HepG2 (cell line): ENCODE measurements around the gene MBOAT7. TPM values are rescaled to one million over a fixed set of nuclear protein-coding genes. Genes with fewer than 3 reads are reported as not detected.

Experiments
- ELF1 ChIP-seq: sonication (generic); formaldehyde crosslinking; IDR thresholded peaks from 2 replicates; pipeline ENCODE4 v1.4.0; 2020; ENCODE audit warnings: missing genetic modification reagents
- GATAD1 ChIP-seq: IDR thresholded peaks from 2 replicates; pipeline ENCODE4 v1.6.1; 2016; ENCODE audit warnings: missing genetic modification reagents, missing compliant biosample characterization
- IKZF1 ChIP-seq: fragments of 450-650 bp; IDR thresholded peaks from 2 replicates; pipeline ENCODE4 v1.7.1; 2016
- MZF1 ChIP-seq: sonication (generic); formaldehyde crosslinking; IDR thresholded peaks from 2 replicates; pipeline ENCODE4 v1.8.1; 2023; ENCODE audit warnings: mild to moderate bottlenecking, missing genetic modification reagents, borderline replicate concordance
- PPARG ChIP-seq: conservative IDR thresholded peaks from 2 replicates; pipeline ENCODE4 v1.6.1; 2016; ENCODE audit warnings: missing biosample characterization, missing genetic modification reagents
- RFX5 ChIP-seq: IDR thresholded peaks from 2 replicates; pipeline ENCODE4 v1.6.1; 2011; ENCODE audit warnings: low read depth, low read length, improper control_type of control experiment
- SIX4 ChIP-seq: sonication (generic); formaldehyde crosslinking; IDR thresholded peaks from 2 replicates; pipeline ENCODE4 v1.4.0; 2020; ENCODE audit warnings: missing genetic modification reagents
- SMARCC2 ChIP-seq: fragments of 450-650 bp; IDR thresholded peaks from 2 replicates; pipeline ENCODE4 v1.6.1; 2017; ENCODE audit warnings: antibody characterized with exemption, mild to moderate bottlenecking
- SP1 ChIP-seq, 2 experiments: fragments of 450-650 bp in 1 of 2; sonication (generic) in 1 of 2; formaldehyde crosslinking in 1 of 2; IDR thresholded peaks; 2 replicates each; pipeline versions ENCODE4 v1.4.0 to v1.6.1; 2016 to 2020; ENCODE audit warnings: missing genetic modification reagents in 1 of 2
- THAP11 ChIP-seq: IDR thresholded peaks from 2 replicates; pipeline ENCODE4 v1.6.1; 2016; ENCODE audit warnings: missing biosample characterization, missing genetic modification reagents
- ZMAT3 ChIP-seq: sonication (generic); formaldehyde crosslinking; conservative IDR thresholded peaks from 2 replicates; pipeline ENCODE4 v1.7.0; 2021; ENCODE audit warnings: missing genetic modification reagents
- ZNF101 ChIP-seq: sonication (generic); formaldehyde crosslinking; IDR thresholded peaks from 2 replicates; pipeline ENCODE4 v1.4.0; 2020; ENCODE audit warnings: mild to moderate bottlenecking, low read depth, missing genetic modification reagents, borderline replicate concordance
- ZNF317 ChIP-seq: sonication (generic); formaldehyde crosslinking; IDR thresholded peaks from 2 replicates; pipeline ENCODE4 v1.5.0; 2020; ENCODE audit warnings: mild to moderate bottlenecking, missing genetic modification reagents
- ZNF430 ChIP-seq: sonication (generic); formaldehyde crosslinking; IDR thresholded peaks from 2 replicates; pipeline ENCODE4 v1.9.0; 2021; ENCODE audit warnings: mild to moderate bottlenecking, missing genetic modification reagents
- ZNF431 ChIP-seq: sonication (generic); formaldehyde crosslinking; IDR thresholded peaks from 2 replicates; pipeline ENCODE4 v1.9.0; 2022; ENCODE audit warnings: missing genetic modification reagents, low read depth, mild to moderate bottlenecking, borderline replicate concordance
- ZNF615 ChIP-seq: sonication (generic); formaldehyde crosslinking; IDR thresholded peaks from 2 replicates; pipeline ENCODE4 v1.5.0; 2020; ENCODE audit warnings: mild to moderate bottlenecking, missing genetic modification reagents, borderline replicate concordance
- ZNF660 ChIP-seq: sonication (generic); formaldehyde crosslinking; IDR thresholded peaks from 2 replicates; pipeline ENCODE4 v1.5.1; 2020; ENCODE audit warnings: mild to moderate bottlenecking, low read depth, missing genetic modification reagents, borderline replicate concordance
- ZNF672 ChIP-seq: sonication (generic); formaldehyde crosslinking; IDR thresholded peaks from 2 replicates; pipeline ENCODE4 v1.8.1; 2022; ENCODE audit warnings: missing genetic modification reagents
- ZNF777 ChIP-seq: sonication (generic); formaldehyde crosslinking; IDR thresholded peaks from 2 replicates; pipeline ENCODE4 v1.4.0; 2020; ENCODE audit warnings: missing genetic modification reagents
- ZNF878 ChIP-seq: sonication (generic); formaldehyde crosslinking; IDR thresholded peaks from 2 replicates; pipeline ENCODE4 v1.8.1; 2023; ENCODE audit warnings: mild to moderate bottlenecking, missing genetic modification reagents, moderate library complexity
- polyA plus RNA-seq, 8 experiments: library from polyadenylated mRNA; depleted of rRNA in 3 of 8; stranded (reverse) in 7 of 8; unstranded in 1 of 8; fragments of >200 nt; fragmentation: Illumina TruSeq in 4 of 8; extraction: Trizol in 4 of 8; gene quantifications; 2 replicates each; pipeline versions ENCODE4 v1.2.1 to v1.2.3, GENCODE V29; 2011 to 2016; ENCODE audit warnings: low read depth in 4 of 8, missing spikeins in 1 of 8, mixed read lengths in 1 of 8; ENCODE audit not compliant: insufficient read depth in 1 of 8
- total RNA-seq, 5 experiments: library from RNA; depleted of rRNA; stranded (reverse); fragments of >200 nt; fragmentation: Illumina TruSeq; extraction: Trizol; gene quantifications; 2 replicates each; pipeline ENCODE4 v1.2.3, GENCODE V29; 2016; ENCODE audit warnings: low read depth in 1 of 5
- TF ChIP-seq, protein P1 (sequence below): sonication (generic); formaldehyde crosslinking; IDR thresholded peaks from 2 replicates; pipeline ENCODE4 v1.4.0; 2020; ENCODE audit warnings: mild to moderate bottlenecking, missing genetic modification reagents
- TF ChIP-seq, protein P2 (sequence below): fragments of 450-650 bp; IDR thresholded peaks from 2 replicates; pipeline ENCODE4 v1.6.1; 2016
- TF ChIP-seq, protein P3 (sequence below): sonication (generic); formaldehyde crosslinking; IDR thresholded peaks from 2 replicates; pipeline ENCODE4 v1.4.0; 2020; ENCODE audit warnings: missing genetic modification reagents
- TF ChIP-seq, protein P4 (sequence below): sonication (generic); formaldehyde crosslinking; IDR thresholded peaks from 2 replicates; pipeline ENCODE4 v1.4.0; 2020; ENCODE audit warnings: mild to moderate bottlenecking, missing genetic modification reagents

The MBOAT7 gene
- total and polyA plus RNA-seq, 2 of the 13 experiments (the other 11 are each of a cell fraction or from before 2014, with no cell fraction given), result 22.2 to 25.5 TPM

DNA sequence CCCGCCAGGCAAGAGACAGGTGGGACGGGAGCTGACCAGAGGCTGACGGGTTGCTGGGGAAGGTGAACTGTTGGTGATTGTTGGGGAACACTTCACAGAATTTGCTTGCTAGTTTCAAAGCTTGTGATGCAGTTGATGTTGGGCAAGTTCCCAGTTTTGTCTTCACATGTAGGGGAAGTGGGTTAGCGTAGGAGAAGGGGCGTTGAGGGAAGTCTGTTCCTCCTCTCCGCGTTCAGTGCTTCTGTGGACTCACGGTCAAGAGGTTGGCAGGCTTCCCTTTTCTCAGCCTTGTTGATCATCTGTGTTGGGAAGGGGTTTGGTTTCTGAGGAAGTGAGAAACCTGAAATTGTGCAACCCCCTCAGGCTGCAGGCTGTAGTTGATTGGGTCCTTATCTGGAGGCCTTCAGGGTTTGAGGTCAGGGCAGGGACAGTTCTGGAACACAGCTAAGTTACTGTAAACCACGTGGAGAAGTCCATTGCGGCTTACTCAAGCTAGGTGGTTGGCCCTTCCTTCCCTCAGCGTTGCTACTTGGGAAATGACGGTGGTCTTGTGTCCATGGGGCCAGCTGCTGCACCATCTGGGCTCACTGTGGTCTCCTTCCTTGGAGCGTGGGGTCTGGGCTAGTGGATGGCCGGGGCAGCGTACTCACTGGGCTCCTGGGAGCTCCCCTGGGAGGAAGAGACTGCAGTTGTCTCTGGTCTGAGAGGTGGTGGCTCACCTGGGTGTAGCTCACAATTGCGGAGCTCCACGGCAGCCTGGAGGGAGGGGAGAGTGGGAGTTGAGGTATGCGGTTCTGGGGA, 18.8 kb upstream of the MBOAT7 start (continued):
- TF ChIP-seq, protein P1, sequence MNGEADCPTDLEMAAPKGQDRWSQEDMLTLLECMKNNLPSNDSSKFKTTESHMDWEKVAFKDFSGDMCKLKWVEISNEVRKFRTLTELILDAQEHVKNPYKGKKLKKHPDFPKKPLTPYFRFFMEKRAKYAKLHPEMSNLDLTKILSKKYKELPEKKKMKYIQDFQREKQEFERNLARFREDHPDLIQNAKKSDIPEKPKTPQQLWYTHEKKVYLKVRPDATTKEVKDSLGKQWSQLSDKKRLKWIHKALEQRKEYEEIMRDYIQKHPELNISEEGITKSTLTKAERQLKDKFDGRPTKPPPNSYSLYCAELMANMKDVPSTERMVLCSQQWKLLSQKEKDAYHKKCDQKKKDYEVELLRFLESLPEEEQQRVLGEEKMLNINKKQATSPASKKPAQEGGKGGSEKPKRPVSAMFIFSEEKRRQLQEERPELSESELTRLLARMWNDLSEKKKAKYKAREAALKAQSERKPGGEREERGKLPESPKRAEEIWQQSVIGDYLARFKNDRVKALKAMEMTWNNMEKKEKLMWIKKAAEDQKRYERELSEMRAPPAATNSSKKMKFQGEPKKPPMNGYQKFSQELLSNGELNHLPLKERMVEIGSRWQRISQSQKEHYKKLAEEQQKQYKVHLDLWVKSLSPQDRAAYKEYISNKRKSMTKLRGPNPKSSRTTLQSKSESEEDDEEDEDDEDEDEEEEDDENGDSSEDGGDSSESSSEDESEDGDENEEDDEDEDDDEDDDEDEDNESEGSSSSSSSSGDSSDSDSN, result peak; percentile 51; the same call in 1 of the 2 replicates
- no peak for TF ChIP-seq ZNF101 (CRISPR knock-in tag)
- TF ChIP-seq, protein P2, sequence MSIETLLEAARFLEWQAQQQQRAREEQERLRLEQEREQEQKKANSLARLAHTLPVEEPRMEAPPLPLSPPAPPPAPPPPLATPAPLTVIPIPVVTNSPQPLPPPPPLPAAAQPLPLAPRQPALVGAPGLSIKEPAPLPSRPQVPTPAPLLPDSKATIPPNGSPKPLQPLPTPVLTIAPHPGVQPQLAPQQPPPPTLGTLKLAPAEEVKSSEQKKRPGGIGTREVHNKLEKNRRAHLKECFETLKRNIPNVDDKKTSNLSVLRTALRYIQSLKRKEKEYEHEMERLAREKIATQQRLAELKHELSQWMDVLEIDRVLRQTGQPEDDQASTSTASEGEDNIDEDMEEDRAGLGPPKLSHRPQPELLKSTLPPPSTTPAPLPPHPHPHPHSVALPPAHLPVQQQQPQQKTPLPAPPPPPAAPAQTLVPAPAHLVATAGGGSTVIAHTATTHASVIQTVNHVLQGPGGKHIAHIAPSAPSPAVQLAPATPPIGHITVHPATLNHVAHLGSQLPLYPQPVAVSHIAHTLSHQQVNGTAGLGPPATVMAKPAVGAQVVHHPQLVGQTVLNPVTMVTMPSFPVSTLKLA, result no peak
- TF ChIP-seq IKZF1, result no peak
- no peak for TF ChIP-seq ZNF672 (CRISPR knock-in tag)
- no peak for TF ChIP-seq ZNF777
- TF ChIP-seq ZNF878 (CRISPR knock-in tag), result no peak
- TF ChIP-seq ZNF430 (CRISPR knock-in tag), result no peak
- TF ChIP-seq MZF1 (CRISPR knock-in tag), result no peak
- TF ChIP-seq SMARCC2, result no peak
- no peak for TF ChIP-seq RFX5
- no peak for TF ChIP-seq ZMAT3 (CRISPR knock-in tag)
- no peak for TF ChIP-seq ZNF317 (CRISPR knock-in tag)
- TF ChIP-seq, protein P3, sequence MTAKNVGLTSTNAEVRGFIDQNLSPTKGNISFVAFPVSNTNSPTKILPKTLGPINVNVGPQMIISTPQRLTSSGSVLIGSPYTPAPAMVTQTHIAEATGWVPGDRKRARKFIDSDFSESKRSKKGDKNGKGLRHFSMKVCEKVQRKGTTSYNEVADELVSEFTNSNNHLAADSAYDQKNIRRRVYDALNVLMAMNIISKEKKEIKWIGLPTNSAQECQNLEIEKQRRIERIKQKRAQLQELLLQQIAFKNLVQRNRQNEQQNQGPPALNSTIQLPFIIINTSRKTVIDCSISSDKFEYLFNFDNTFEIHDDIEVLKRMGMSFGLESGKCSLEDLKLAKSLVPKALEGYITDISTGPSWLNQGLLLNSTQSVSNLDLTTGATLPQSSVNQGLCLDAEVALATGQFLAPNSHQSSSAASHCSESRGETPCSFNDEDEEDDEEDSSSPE (CRISPR knock-in tag), result no peak
- no peak for TF ChIP-seq ELF1 (CRISPR knock-in tag)
- no peak for TF ChIP-seq SIX4 (CRISPR knock-in tag)
- TF ChIP-seq, protein P4, sequence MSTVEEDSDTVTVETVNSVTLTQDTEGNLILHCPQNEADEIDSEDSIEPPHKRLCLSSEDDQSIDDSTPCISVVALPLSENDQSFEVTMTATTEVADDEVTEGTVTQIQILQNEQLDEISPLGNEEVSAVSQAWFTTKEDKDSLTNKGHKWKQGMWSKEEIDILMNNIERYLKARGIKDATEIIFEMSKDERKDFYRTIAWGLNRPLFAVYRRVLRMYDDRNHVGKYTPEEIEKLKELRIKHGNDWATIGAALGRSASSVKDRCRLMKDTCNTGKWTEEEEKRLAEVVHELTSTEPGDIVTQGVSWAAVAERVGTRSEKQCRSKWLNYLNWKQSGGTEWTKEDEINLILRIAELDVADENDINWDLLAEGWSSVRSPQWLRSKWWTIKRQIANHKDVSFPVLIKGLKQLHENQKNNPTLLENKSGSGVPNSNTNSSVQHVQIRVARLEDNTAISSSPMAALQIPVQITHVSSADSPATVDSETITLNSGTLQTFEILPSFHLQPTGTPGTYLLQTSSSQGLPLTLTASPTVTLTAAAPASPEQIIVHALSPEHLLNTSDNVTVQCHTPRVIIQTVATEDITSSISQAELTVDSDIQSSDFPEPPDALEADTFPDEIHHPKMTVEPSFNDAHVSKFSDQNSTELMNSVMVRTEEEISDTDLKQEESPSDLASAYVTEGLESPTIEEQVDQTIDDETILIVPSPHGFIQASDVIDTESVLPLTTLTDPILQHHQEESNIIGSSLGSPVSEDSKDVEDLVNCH, result no peak
- TF ChIP-seq ZNF660 (CRISPR knock-in tag), result no peak
- peak; percentile 15; the same call in 1 of the 2 replicates for TF ChIP-seq GATAD1 (CRISPR knock-in tag)
- no peak for TF ChIP-seq ZNF431 (CRISPR knock-in tag)
- 0 out of 2 replicates have a peak, but pooled peaks have one; percentile 20 for TF ChIP-seq THAP11 (CRISPR knock-in tag)
- 0 out of 2 replicates have a peak, but pooled peaks have one; percentile 15 for TF ChIP-seq PPARG (CRISPR knock-in tag)
- TF ChIP-seq SP1 (IDR thresholded peaks at IDR 0.05), result no peak
- no peak for TF ChIP-seq SP1 (CRISPR knock-in tag; IDR thresholded peaks at IDR 0.05)
- no peak for TF ChIP-seq ZNF615 (CRISPR knock-in tag)
